HFFc6 (cell line): ENCODE measurements around the gene IDH3B. TPM values are rescaled to one million over a fixed set of nuclear protein-coding genes. Genes with fewer than 3 reads are reported as not detected.

Experiments used
- DNase-seq: peaks from one replicate; pipeline ENCODE4 v3.0.0-alpha.2; 2018
- H3K27ac Mint-ChIP-seq: 2 replicates; pipeline ENCODE4 v1.8.0; 2020; ENCODE audit warnings: mild to moderate bottlenecking, mixed read lengths
- H3K27me3 Mint-ChIP-seq: 2 replicates; pipeline ENCODE4 v1.8.0; 2021; ENCODE audit warnings: mild to moderate bottlenecking, moderate library complexity, mixed read lengths; ENCODE audit not compliant: insufficient read depth
- H3K36me3 Mint-ChIP-seq: 2 replicates; pipeline ENCODE4 v1.8.0; 2021; ENCODE audit warnings: low read depth, mixed read lengths
- H3K4me1 Mint-ChIP-seq: 2 replicates; pipeline ENCODE4 v1.8.0; 2020; ENCODE audit warnings: low read depth, mixed read lengths
- H3K4me3 Mint-ChIP-seq: 2 replicates; pipeline ENCODE4 v1.8.0; 2020; ENCODE audit warnings: mild to moderate bottlenecking, moderate library complexity, mixed read lengths
- H3K9me3 Mint-ChIP-seq: 2 replicates; pipeline ENCODE4 v1.8.0; 2020; ENCODE audit warnings: mild to moderate bottlenecking, mixed read lengths
- long read RNA-seq: library from polyadenylated mRNA; unstranded; transcript quantifications from one replicate; pipeline ENCODE4 v2.0.0, GENCODE V29; 2019
- total RNA-seq, 6 experiments: library from RNA; stranded (reverse); fragmentation: NEBNext Ultra II Directional; extraction: Animal tissue kit (Norgen Biotek cat#: 25700); gene quantifications; 2 replicates in 1 of 6; 3 replicates in 5 of 6; pipeline ENCODE4 v1.2.3, GENCODE V29; 2021
- TF ChIP-seq, protein P1 (sequence below): fragments of 200-600 bp; sonication (generic); IDR thresholded peaks from 2 replicates; pipeline ENCODE4 v1.5.0; 2021; ENCODE audit warnings: antibody characterized with exemption, mild to moderate bottlenecking

Gene IDH3B
- 10 to 100 TPM; 63.1 to 87.8 (median 79.8) TPM for total RNA-seq
- long read RNA-seq, transcript IDH3B-201 (12 exons, 1,545 nt) = major isoform, 73 of 109 reads
- long read RNA-seq, transcript IDH3B-206 (13 exons, 1,279 nt) = minor isoform, 13 of 109 reads
- long read RNA-seq, partial matches to known transcripts = 13 of 109 reads
- long read RNA-seq, other reads (novel, unspliced or antisense) = 9 of 109 reads

DNA sequence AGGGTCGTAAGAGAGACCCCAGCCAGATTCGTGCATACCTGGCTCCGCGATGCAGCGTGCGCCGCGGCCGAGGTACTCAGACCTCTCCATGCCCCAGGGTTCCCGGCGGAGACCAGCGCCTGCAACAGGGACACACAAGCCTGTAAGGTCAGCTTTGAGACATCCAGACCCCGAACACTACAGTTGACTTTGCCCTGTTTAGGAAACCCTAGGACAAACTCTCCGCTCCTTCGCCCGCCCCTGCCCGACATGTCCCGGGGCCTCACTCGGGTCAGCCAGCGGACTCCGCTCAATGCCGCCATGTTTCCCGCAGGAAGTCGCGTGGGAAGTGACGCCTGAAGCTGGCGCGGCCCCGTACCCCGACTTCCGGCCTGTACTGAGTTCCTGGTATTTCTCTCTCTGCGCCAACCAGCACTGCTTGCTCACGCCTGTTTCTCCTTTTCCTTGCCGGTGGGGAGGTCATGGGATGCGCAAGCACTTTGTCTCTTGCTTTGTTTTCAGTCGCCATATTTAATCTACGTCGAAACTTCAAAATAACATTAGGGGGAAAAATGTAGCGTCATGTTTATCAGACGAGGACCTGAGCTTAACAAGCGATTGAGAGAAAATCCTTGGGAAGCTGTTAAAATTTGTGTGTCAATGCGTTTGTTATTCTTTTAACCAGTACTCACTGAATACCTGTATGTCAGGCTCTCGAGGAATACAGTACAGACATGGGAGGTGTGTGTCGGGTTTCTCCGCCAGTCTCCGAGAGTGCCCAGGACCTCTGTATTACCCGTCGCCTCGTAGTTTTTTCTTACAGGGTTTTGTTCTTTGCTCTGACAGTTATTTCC lies at the start of gene IDH3B:
Gene IDH3B (minus strand): TSS at position 330 of the 833 bp plus-strand sequence. CDS start 28 bp downstream, at position 302.
- H3K36me3 Mint-ChIP-seq = peaks cover 22% of the 10 kb centered on the region
- H3K27ac Mint-ChIP-seq = peak within 1 kb of the TSS; percentile 95
- TF ChIP-seq, protein P1, sequence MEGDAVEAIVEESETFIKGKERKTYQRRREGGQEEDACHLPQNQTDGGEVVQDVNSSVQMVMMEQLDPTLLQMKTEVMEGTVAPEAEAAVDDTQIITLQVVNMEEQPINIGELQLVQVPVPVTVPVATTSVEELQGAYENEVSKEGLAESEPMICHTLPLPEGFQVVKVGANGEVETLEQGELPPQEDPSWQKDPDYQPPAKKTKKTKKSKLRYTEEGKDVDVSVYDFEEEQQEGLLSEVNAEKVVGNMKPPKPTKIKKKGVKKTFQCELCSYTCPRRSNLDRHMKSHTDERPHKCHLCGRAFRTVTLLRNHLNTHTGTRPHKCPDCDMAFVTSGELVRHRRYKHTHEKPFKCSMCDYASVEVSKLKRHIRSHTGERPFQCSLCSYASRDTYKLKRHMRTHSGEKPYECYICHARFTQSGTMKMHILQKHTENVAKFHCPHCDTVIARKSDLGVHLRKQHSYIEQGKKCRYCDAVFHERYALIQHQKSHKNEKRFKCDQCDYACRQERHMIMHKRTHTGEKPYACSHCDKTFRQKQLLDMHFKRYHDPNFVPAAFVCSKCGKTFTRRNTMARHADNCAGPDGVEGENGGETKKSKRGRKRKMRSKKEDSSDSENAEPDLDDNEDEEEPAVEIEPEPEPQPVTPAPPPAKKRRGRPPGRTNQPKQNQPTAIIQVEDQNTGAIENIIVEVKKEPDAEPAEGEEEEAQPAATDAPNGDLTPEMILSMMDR = no peak
- peak within 1 kb of the TSS; percentile 91 for H3K4me3 Mint-ChIP-seq
- no peaks in the 10 kb centered on the region for H3K9me3 Mint-ChIP-seq
- peak; percentile 90 for DNase-seq
- peaks cover 12% of the 10 kb centered on the region for H3K27me3 Mint-ChIP-seq
- peaks cover 27% of the 10 kb centered on the region for H3K4me1 Mint-ChIP-seq

DNA sequence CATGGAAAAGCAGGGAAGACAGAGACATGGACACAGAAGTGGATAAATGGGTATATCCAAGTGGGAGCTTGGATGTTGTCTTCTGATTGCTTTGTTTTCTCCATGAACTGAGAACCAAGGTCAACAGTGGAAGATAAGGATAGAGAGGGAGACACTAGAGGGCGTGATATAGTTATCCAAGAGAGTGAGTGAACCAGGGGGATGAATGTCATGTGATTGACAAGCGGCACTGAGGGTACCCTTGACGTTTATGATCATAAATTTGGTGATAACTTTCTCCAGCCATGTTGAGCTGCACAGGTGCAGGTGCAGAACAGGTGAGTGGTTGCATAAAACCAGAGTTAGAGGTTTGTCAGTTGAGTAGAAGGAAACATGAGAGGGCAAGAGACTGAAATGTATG lies 49.3 kb upstream of the IDH3B start:
- Mint-ChIP-seq H3K4me1 (no peaks in the 10 kb centered on the region), H3K27ac (no peak overlapping the region), H3K36me3 (no peaks in the 10 kb centered on the region), H3K9me3 (no peaks in the 10 kb centered on the region), H3K27me3 (peaks cover 13% of the 10 kb centered on the region), H3K4me3 (no peak overlapping the region)
- DNase-seq = no peak
- TF ChIP-seq, protein P1 = peak; percentile 59

DNA sequence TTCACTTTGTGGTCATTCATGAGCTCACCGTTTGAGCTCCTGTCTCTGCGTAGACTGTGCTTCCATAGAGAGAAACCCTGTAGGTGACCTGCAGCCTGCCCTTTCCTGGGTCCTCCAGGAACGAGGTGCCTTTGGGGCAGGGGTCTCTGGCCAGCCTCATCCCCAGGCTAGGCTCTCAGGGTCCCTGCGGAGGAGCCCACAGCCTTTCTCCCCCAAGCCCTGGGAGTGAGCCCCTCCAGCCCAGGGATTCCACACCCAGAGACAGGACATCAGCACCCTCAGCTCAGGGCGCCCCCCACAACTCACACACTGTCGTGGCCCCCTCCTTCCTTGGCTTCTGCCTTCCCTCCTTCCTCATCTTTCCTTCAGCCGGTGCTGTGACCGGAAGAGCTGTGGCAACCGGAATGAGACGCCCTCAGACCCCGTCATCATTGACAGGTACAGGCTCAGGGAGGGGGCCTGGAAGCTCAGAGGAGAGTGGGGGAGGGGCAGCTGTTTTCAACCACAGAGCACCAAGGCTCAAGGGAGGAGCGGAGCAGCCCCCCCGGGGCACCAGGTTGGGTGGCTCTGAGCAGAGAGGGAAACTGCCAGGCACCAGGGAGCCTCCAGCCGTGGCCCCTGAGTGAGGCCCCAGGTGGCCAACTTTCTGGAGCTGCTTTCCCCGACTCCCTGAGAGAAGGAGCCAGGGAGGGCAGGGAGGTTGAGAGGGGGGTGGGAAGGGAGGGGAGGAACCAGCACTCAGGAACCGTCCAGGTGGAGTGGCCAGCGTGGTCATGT lies 45.4 kb upstream of the IDH3B start:
- Mint-ChIP-seq H3K27me3 (peaks cover 33% of the 10 kb centered on the region), H3K4me3 (no peak overlapping the region), H3K4me1 (no peaks in the 10 kb centered on the region), H3K27ac (no peak overlapping the region), H3K9me3 (no peaks in the 10 kb centered on the region), H3K36me3 (no peaks in the 10 kb centered on the region)
- no peak for DNase-seq
- TF ChIP-seq, protein P1 = no peak

DNA sequence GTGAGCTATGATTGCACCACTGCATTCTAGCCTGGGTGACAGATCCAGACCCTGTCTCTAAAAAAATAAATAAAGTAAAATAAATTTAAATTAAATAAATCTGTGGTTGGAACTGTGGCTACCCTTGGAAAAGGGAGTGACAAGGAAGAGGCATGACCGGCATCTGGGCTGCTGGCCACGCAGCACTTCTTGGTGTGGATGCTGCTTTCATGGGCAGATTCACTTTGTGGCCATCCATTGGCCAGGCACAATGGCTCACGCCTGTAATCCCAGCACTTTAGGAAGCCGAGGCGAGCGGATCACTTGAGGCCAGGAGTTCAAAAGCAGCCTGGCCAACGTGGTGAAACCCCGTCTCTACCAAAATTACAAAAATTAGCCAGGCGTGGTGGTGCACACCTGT lies 44.6 kb upstream of the IDH3B start:
- Mint-ChIP-seq H3K36me3 (no peaks in the 10 kb centered on the region), H3K9me3 (no peaks in the 10 kb centered on the region), H3K27ac (no peak overlapping the region), H3K4me1 (no peaks in the 10 kb centered on the region), H3K27me3 (peaks cover 34% of the 10 kb centered on the region), H3K4me3 (no peak overlapping the region)
- TF ChIP-seq, protein P1 = no peak
- no peak for DNase-seq

DNA sequence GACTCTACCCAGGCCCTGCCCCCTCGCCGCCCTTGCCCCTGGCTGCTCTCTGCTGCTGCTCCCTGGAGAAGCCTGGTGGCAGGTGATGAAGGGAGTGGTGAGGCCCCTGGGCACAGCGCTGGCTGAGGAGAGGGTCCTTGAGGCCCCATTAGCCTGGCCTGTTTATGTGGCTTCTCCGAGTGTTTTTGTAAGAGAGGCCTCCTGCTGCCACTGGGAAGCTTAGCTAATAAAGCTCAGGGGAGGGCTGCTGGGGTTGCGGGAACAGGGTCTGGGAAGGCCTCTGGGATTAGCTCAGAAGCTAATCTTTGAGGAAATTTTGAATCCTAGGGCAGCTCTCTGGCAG lies 44.0 kb upstream of the IDH3B start:
- Mint-ChIP-seq H3K4me1 (no peaks in the 10 kb centered on the region), H3K9me3 (no peaks in the 10 kb centered on the region), H3K27ac (no peak overlapping the region), H3K27me3 (peaks cover 39% of the 10 kb centered on the region), H3K36me3 (no peaks in the 10 kb centered on the region), H3K4me3 (no peak overlapping the region)
- TF ChIP-seq, protein P1 = no peak
- DNase-seq = no peak
